ENCODE data around the gene SPIN1. TPM values are rescaled to one million over a fixed set of nuclear protein-coding genes. Genes with fewer than 3 reads are reported as not detected.

Gene SPIN1
- total RNA-seq, 1 donor from 2014 or later: 84.7 TPM

DNA sequence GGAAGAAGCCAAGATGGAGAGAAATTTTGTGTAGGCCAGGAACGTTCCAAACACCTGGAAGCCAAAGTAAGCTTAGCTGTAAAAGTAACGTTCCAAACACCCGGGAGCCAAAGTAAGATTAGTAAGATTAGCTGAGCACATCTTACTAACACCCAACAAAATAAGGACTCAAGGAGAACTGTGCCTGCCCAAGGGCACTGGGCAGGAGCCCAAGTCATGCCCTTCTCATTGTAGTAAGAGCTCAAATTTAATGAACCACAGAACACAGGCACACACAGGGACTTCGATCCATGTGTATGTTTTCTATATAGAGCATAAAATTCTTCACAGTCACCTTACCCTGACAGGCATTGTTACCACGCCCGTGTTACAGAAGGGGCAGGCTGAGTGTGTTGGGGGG is 110.6 kb downstream of the SPIN1 start:
- no peak for DNase-seq

DNA sequence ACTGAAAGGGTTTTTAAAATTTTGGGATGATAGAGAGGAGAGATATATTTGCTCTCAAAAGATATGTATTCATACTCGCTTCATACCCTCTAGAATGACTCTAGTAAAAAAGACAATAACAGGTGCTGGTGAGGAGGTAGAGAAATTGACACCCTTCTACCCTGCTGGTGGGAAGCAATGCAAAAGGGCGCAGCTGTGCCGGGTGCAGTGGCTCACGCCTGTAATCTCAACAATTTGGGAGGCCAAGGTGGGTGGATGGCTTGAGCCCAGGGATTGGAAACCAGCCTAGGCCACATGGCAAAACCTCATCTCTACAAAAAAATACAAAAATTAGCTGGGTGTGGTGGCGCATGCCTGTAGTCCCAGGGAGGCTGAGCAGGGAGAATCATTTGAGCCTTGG is 112.8 kb downstream of the SPIN1 start:
- DNase-seq: no peak

DNA sequence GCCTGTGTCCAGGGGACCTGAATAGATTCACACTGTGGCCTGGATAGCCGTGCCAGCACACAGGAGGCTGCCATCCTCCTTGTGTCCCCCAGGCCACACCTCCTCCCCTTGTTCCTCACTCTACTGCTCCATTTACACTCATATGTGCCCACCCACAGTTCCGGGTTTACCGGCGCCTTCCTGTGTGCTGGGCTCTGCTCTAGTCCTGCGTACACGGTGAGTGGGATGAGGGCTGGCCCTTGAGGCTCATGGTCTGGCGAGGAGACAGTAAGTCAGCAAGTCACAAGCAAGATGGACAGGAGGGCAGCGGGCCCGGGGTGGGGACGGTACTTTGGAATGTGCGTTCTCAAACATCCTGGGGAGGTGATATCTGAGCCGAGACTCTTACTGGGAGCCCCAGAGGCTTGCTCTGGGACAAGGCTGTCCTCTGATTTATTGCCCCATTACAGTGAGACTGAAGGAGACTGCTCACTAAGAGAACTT is 114.3 kb downstream of the SPIN1 start:
- no peak for DNase-seq

DNA sequence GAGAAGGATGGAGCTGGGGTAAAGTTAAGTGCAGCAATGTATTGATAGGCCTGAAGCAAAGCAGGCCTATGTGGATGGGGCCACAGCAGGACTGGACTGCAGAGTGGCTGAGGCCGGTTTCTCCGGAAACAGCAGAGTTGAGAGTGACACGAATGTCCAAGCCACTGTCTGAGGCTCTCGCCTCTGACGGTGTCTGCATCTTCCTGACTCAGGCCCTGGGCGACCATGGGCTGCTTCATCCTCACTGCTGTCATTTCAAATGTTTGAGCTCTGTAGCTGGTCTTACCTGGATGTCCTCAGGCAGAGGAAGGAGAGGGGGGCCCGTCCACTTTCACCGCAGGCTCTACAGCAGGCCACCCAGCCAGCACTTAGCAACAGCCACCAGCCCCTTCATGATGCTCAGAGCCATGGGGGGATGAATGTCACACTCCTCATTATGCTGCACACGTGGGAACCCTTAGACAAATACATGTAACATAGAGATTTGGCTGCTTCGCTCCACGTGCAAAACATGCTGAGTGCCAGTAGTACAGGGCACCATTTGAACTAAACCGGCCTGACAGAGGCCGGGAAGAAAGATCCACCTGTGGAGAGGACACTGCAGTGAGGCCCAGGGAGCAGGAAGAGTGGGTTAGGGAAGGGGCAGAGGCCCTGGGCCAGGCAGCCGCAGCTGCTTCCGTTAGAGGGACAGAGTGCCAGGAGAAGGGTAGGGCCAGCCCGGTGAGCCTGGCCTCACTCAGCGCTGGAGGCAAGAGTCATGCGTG is 115.0 kb downstream of the SPIN1 start:
- no peak for DNase-seq

DNA sequence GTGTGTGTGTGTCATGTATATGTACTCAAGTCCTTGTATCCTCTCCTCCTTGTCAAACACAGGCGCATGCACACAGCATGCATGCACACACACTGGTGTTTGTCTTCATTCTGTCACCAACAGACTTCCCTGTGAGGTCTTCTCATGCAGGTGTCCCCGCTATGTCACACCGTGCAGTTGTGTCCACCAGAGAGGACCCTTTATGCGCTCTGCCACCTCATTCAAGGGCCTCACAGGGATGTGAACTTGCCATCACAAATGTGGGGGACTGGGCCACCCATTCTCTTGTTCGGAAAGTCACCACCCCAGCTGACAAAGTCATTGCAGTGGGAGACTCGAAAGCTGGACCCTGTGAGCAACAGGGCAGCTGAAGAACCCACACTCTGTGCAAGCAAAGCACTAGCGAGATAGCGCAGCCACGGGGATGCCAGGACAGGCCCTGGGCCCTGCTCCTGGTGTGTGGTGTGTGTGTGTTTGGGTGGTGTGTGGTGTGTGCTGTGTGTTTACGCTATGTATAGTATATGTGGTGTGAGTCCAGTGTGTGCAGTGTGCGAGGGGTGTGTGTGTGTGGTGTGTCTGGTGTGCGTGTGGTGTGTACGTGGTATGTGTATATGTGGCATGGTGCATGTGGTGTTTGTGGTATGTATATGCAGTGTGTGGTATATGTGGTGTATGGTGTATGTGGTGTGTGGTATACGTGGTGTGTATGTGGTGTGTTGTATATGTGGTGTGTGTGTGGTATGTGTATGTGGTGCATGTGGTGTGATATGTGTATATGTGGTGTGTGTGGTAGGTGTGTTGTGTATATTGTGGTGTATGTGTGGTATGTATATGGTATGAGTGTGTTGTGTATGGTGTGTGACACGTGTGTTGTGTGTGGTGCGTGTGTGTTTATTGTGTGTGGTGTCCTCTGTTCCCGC is 115.9 kb downstream of the SPIN1 start:
- DNase-seq: no peak

DNA sequence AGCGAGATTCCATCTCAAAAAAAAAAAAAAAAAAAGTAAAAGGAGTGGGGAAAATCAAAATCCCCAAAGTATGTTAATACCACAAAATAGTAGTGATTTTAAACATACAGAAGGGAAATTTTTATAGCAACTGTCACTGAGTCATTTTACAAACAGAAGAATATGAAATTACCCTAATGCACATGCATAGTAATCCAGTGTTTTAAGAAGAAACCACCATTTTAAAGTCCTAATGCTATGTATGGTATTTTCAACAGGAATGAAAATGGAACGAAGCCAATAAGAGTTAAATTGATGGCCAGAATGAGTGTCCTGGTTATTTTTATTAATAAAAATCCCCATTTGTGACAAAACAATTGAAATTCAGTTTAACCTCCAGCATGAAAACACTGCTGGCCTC is 120.1 kb downstream of the SPIN1 start:
- DNase-seq: no peak

DNA sequence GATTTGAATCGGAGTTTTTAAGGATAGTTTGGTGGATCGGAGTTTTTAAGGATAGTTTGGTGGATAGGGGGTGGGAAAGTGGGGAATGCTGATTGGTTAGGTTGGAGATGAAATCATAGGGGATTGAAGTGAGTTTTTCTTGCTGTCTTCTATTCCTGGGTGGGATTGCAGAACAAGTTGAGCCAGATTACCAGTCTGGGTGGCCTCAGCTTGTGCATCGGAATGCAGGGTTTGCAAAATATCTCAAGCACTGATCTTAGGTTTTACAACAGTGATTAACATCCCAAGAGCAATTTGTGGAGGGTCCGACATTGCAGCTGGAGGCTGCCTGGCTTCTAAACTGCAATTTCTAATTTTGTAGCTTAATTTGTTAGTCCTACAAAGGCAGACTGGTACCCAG is 123.7 kb downstream of the SPIN1 start:
- no peak for DNase-seq

DNA sequence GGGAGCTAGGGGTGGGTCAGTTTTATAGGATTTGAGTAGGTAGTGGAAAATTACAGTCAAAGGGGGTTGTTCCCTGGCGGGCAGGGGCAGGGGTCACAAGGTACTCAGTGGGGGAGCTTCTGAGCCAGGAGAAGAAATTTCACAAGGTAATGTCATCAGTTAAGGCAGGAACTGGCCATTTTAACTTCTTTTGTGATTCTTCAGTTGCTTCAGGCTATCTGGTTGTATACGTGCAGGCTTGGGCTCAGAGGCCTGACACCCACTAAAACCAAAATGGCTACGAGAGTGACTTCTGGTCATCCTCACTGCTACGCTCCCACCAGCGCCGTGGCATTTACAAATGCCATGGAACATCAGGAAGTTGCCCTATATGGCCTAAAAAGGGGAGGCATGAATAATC is 126.0 kb downstream of the SPIN1 start:
- no peak for DNase-seq

DNA sequence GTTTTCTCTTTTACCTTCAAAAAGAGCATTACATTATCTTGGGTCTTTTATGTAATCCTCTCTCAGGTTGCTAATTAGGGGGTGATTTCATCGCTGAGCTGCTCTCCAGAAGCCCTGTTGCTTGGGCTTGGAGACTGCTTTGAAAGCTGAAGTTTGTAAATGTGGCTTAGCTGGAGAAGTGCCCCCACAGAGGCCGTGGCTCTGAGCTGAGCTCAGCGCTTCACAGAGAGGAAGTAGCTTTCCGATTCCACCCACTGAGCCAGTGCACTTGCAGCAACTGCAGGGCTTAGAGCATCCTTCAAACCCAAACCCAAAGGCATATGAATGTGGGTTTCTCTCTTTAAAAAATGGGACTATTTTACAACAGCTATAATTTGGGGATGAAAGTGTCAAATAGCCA is 133.1 kb downstream of the SPIN1 start:
- no peak for DNase-seq

DNA sequence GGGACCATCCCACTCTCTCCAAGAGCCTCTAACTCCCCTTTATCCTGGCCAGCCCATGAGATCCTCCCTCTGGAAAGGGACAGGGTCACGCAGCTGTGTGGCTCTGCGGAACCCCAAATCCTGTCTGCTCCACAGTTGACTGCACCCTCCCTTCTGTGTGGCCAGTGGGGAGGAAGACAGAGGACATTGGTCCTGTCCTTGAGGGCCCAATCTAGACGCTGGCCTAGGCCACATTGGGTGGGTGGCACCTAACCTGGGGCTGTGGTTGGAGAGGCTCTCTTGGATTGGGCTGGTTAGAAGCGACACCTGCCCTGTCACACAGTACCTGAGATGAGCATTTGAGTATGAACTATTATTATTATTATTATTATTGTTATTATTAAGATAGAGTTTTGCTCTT is 134.1 kb downstream of the SPIN1 start:
- DNase-seq: no peak

DNA sequence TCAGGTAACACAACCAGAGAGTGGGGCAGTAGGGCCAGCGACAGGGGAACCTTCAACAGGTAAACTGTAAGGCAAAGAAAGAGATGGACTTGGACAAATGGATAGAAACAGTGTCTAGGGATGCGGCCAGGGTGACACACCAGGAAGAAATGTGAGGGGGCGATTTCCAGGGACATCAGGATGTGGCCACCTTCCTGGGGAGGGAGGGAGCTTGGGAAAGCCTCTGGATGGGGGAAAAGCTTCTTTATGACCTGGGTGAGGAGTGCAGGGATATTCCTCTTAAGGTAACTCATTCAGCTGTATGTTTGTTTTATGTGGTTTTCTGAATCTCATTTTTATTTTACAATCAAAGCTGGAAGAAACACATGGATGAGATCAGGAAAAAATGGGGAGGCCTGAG is 134.8 kb downstream of the SPIN1 start:
- no peak for DNase-seq

DNA sequence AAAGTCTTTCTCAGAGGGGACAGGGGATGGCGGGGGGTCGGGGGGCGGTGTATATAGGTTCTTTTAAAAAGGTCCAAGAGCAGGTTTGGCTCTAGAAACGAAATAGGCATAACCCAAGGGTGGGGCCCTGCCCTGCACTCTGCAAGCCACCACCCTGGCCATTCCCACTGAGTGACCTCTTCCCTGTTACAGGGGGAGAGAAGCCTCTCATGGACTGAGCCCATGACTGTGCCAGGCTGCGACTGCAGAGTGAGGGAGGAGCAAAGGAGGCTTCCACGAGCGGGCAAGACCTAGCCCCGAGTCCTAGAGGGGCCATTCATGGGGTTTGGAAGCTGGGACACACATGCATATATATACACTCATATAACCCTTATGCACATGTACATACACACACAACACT is 136.7 kb downstream of the SPIN1 start:
- DNase-seq: no peak

DNA sequence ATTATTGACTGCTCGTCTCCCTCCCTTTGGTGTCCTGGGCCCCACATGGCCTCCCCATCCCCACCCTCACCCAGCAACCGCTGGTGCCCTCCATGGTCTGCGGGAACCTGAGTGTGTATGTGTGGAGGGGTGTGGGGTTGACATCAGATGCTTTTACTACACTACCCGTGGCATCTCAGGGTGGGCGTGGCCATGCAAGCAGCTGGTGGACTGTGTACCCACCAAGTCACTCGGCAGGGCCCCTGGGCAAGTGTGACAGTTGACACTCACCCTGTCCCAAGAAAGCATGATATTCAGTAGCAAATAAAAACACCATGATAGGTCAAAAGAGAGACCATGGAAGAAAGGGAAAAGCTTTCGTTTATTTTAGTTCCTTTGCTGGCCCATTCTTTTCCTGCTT is 139.4 kb downstream of the SPIN1 start:
- no peak for DNase-seq

Other genes starting within 250 kb of the SPIN1 start
- gene SPATA31C2, start 250.0 kb upstream of the SPIN1 start, total RNA-seq: not detected
- gene NXNL2, start 146.7 kb downstream of the SPIN1 start, total RNA-seq: not detected